HepG2 (cell line): ENCODE measurements around the gene COPS7B. TPM values are rescaled to one million over a fixed set of nuclear protein-coding genes. Genes with fewer than 3 reads are reported as not detected.

Experiments
- ATAC-seq: fragments of 200-7000 bp; cut with Tn5 transposase; 3 replicates; pipeline ENCODE4 v1.9.1; 2020; ENCODE audit warnings: mild to moderate bottlenecking, moderate library complexity
- BruUV-seq: library from RNA; stranded (reverse); fragments of 400-500 nt; replicated peaks from 2 replicates; lab custom pipeline; 2021; lab: Mats Ljungman, UMichigan
- CTCF ChIA-PET: fragments of 300-600 bp; formaldehyde crosslinking; extraction: SDS; loops from one replicate; lab custom pipeline; 2021; ENCODE audit warnings: low total read pairs, inconsistent platforms, low intra/inter-chr PET ratio; lab: Yijun Ruan, JAX
- POLR2A ChIA-PET: fragments of 350-600 bp; sonication (Branson Sonifier 250); formaldehyde crosslinking; loops from one replicate; lab custom pipeline; 2020; ENCODE audit warnings: antibody characterized with exemption, inconsistent platforms; lab: Yijun Ruan, JAX
- DNase-seq: peaks from one replicate; pipeline ENCODE4 v3.0.0-alpha.2; 2015; ENCODE audit warnings: low spot score
- FAIRE-seq: peaks from 3 replicates; lab custom pipeline; 2011; peaks lifted over from hg19 to GRCh38; lab: Jason Lieb, UNC
- H2AFZ ChIP-seq: one replicate; pipeline ENCODE4 v1.6.1; 2011; ENCODE audit warnings: low read length, inconsistent platforms
- H3K27ac ChIP-seq: fragments of 300-600 bp; 3 replicates; pipeline ENCODE4 v1.8.0; 2011; ENCODE audit warnings: mixed run types, mild to moderate bottlenecking, mixed read lengths, low read length, inconsistent platforms; ENCODE audit not compliant: insufficient read depth; ENCODE audit errors: extremely low read length
- H3K27me3 ChIP-seq, 2 experiments: fragments of 200-600 bp in 1 of 2; 2 replicates in 1 of 2; 3 replicates in 1 of 2; pipeline versions ENCODE4 v1.6.0 to v1.8.0; 2011; ENCODE audit warnings: low read length in 2 of 2, mild to moderate bottlenecking in 2 of 2, moderate library complexity in 2 of 2, inconsistent platforms in 1 of 2; ENCODE audit not compliant: insufficient read depth in 2 of 2, control insufficient read depth in 1 of 2
- H3K36me3 ChIP-seq, 2 experiments: fragments of 200-600 bp in 1 of 2; replicated peaks in 1 of 2; 2 replicates in 1 of 2; 3 replicates in 1 of 2; pipeline versions ENCODE4 v1.5.1 to v1.8.0; 2011; ENCODE audit warnings: low read length in 2 of 2, inconsistent platforms in 1 of 2; ENCODE audit not compliant: insufficient read depth in 2 of 2, control insufficient read depth in 1 of 2
- H3K4me1 ChIP-seq: 2 replicates; pipeline ENCODE4 v1.5.1; 2012; ENCODE audit warnings: low read length, inconsistent platforms; ENCODE audit not compliant: insufficient read depth
- H3K4me2 ChIP-seq: 2 replicates; pipeline ENCODE4 v1.6.0; 2011; ENCODE audit warnings: low read depth, low read length, inconsistent platforms
- H3K4me3 ChIP-seq, 3 experiments: fragments of 200-600 bp in 1 of 3; sonication (generic), shearing (Covaris generic) in 1 of 3; replicated peaks in 1 of 3; 2 replicates each; pipeline ENCODE4 v1.5.1; 2011 to 2016; ENCODE audit warnings: low read length in 3 of 3, inconsistent platforms in 2 of 3, low read depth in 2 of 3, mild to moderate bottlenecking in 2 of 3, control low read depth in 1 of 3, mixed read lengths in 1 of 3; ENCODE audit not compliant: insufficient read depth in 1 of 3
- H3K79me2 ChIP-seq: one replicate; pipeline ENCODE4 v1.6.1; 2011; ENCODE audit warnings: low read length, inconsistent platforms; ENCODE audit not compliant: insufficient read depth
- H3K9ac ChIP-seq: 2 replicates; pipeline ENCODE4 v1.6.0; 2011; ENCODE audit warnings: mild to moderate bottlenecking, low read depth, low read length, inconsistent platforms; ENCODE audit not compliant: insufficient read depth
- H3K9me3 ChIP-seq: 2 replicates; pipeline ENCODE4 v1.5.1; 2012; ENCODE audit warnings: mild to moderate bottlenecking, low read length
- H4K20me1 ChIP-seq: 2 replicates; pipeline ENCODE4 v1.6.0; 2011; ENCODE audit warnings: inconsistent platforms, mild to moderate bottlenecking, low read length, moderate library complexity; ENCODE audit not compliant: insufficient read depth
- MAFF ChIP-seq: IDR thresholded peaks from 2 replicates; pipeline ENCODE4 v1.6.1; 2011; ENCODE audit warnings: low read depth, low read length, improper control_type of control experiment
- MAFK ChIP-seq, 2 experiments: IDR thresholded peaks in 1 of 2; conservative IDR thresholded peaks in 1 of 2; 2 replicates each; pipeline ENCODE4 v1.6.1; 2011; ENCODE audit warnings: improper control_type of control experiment in 2 of 2, low read length in 2 of 2
- ZBTB8A ChIP-seq: sonication (generic); formaldehyde crosslinking; IDR thresholded peaks from 2 replicates; pipeline ENCODE4 v1.4.0; 2020; ENCODE audit warnings: mild to moderate bottlenecking, low read depth, missing genetic modification reagents, borderline replicate concordance
- ZNF770 ChIP-seq: sonication (generic); formaldehyde crosslinking; IDR thresholded peaks from 2 replicates; pipeline ENCODE4 v1.5.0; 2020; ENCODE audit warnings: mild to moderate bottlenecking, missing genetic modification reagents
- ZSCAN12 ChIP-seq: sonication (generic); formaldehyde crosslinking; IDR thresholded peaks from 2 replicates; pipeline ENCODE4 v1.9.0; 2021; ENCODE audit warnings: mild to moderate bottlenecking, missing genetic modification reagents
- WGBS: methylation state at CpG from one replicate; pipeline ENCODE4 v1.1.6; 2017; ENCODE audit warnings: low lambda C conversion rate; 5-methylcytosine and 5-hydroxymethylcytosine counted together
- in situ Hi-C: cut with HindIII; loops from 2 replicates; pipeline ENCODE4 v1.10.0; 2017; ENCODE audit warnings: low pct_unique_long_range_greater_than_20kb; ENCODE audit not compliant: extremely low pct_ligation_motif_present
- intact Hi-C: fragments of 100-400 bp; cut with micrococcal nuclease; formaldehyde crosslinking; loops from one replicate; pipeline ENCODE4 v1.10.0; 2022; ENCODE audit not compliant: unreplicated experiment
- polyA plus RNA-seq, 8 experiments: library from polyadenylated mRNA; depleted of rRNA in 3 of 8; stranded (reverse) in 7 of 8; unstranded in 1 of 8; fragments of >200 nt; fragmentation: Illumina TruSeq in 4 of 8; extraction: Trizol in 4 of 8; gene quantifications; 2 replicates each; pipeline versions ENCODE4 v1.2.1 to v1.2.3, GENCODE V29; 2011 to 2016; ENCODE audit warnings: low read depth in 4 of 8, missing spikeins in 1 of 8, mixed read lengths in 1 of 8; ENCODE audit not compliant: insufficient read depth in 1 of 8
- total RNA-seq, 5 experiments: library from RNA; depleted of rRNA; stranded (reverse); fragments of >200 nt; fragmentation: Illumina TruSeq; extraction: Trizol; gene quantifications; 2 replicates each; pipeline ENCODE4 v1.2.3, GENCODE V29; 2016; ENCODE audit warnings: low read depth in 1 of 5

Gene COPS7B
- total and polyA plus RNA-seq, 2 of the 13 experiments (the other 11 are each of a cell fraction or from before 2014, with no cell fraction given) = 30.6 to 62.7 TPM

- no peak overlapping the region for H3K4me2 ChIP-seq
- no peaks in the 10 kb centered on the region for H3K79me2 ChIP-seq
- no peak overlapping the region for H3K9ac ChIP-seq
- no peak overlapping the region for H3K27ac ChIP-seq
- no peaks in the 10 kb centered on the region for H3K9me3 ChIP-seq
- TF ChIP-seq ZSCAN12 (CRISPR knock-in tag) (no peak), MAFK (conservative IDR thresholded peaks at IDR 0.05 in 1 of 2, IDR thresholded peaks at IDR 0.05 in 1 of 2; ENCODE audit: low read length in 2 of 2) (peak; percentile 98 to 99), MAFF (peak; percentile 99)
- no peak for ATAC-seq
- CTCF ChIA-PET = no interaction called here
- intact Hi-C loops (no loop called here), in situ Hi-C loops (no loop called here)
- no peaks in the 10 kb centered on the region for H3K4me1 ChIP-seq
- POLR2A ChIA-PET = no interaction called here
- H2AFZ ChIP-seq = no peak overlapping the region
- no peaks in the 10 kb centered on the region for H3K36me3 ChIP-seq
- H4K20me1 ChIP-seq = no peaks in the 10 kb centered on the region
- DNase-seq = no peak
- no TSS peak for BruUV-seq
- H3K4me3 ChIP-seq = no peak overlapping the region
- no peak for FAIRE-seq
- no peaks in the 10 kb centered on the region for H3K27me3 ChIP-seq
These were observed 20.7 kb upstream of the COPS7B start for GRCh38 chr2:231765496-231765929.

- Histone ChIP-seq H3K4me3 (no peak overlapping the region), H2AFZ (no peak overlapping the region), H3K79me2 (no peaks in the 10 kb centered on the region), H3K27me3 (no peaks in the 10 kb centered on the region), H3K4me2 (no peak overlapping the region), H4K20me1 (no peaks in the 10 kb centered on the region), H3K27ac (no peak overlapping the region), H3K36me3 (no peaks in the 10 kb centered on the region), H3K4me1 (no peaks in the 10 kb centered on the region), H3K9me3 (no peaks in the 10 kb centered on the region), H3K9ac (no peak overlapping the region)
- ChIA-PET POLR2A (no interaction called here), CTCF (no interaction called here)
- in situ Hi-C loops (no loop called here), intact Hi-C loops (no loop called here)
- no peak for ATAC-seq
- 70% methylated on average over 6 of the region's 6 CpGs for WGBS
- peak; percentile 9; the same call in 1 of the 2 replicates for TF ChIP-seq MAFF
- TF ChIP-seq ZBTB8A (CRISPR knock-in tag) = no peak
- TF ChIP-seq ZNF770 (CRISPR knock-in tag) = peak; percentile 29; the same call in 1 of the 2 replicates
- no TSS peak for BruUV-seq
- no peak for DNase-seq
- FAIRE-seq = peak; percentile 18
These were observed 16.8 kb upstream of the COPS7B start for GRCh38 chr2:231769170-231770136.
